ENCODE data around the gene MAD2L1BP.

Gene MAD2L1BP

DNA sequence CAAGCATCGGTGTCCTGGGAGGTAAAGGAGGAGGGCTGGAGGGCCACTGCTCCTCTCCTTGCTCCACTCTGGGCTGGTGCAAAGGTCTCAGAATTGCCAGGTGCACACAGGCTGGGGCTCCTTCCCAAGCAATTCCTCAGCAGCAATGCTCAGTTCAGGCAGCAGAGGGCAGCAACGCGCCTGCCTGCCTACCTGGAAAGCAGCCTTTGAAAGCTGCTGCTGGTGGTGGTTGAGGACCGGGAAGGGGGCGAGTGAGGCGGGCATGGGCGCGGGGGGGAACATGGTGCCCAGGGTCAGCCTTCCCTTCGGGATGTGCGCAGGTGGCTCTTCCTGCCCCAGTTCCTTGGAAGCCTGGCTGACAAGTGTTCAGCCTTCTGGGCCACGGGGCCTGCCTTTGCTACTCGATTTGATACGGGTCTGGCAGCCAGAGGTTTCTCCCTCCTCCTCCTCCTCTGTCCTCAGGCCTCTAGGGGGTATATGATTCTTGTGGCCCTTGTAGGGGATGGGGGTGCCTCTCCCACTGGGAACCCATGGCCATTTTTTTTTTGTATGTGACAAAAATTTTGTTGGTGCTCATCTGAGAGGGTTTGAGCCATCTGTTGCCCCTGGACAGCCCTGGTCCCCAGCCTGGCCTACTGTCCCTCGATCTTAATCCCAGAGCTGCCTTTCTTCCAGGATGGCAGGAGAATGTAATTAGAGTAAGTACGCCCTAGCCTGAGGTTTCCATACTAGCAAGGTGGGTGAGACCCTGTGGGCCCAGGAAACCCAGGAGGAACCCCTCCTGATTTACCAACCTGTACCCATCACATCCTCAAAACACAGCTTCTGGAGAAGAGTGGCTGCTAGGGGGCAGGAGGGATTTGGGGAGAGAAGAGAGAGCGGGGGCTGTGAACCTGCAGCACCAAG is 31.9 kb downstream of the MAD2L1BP start:
- DNase-seq = peak; percentile 57

DNA sequence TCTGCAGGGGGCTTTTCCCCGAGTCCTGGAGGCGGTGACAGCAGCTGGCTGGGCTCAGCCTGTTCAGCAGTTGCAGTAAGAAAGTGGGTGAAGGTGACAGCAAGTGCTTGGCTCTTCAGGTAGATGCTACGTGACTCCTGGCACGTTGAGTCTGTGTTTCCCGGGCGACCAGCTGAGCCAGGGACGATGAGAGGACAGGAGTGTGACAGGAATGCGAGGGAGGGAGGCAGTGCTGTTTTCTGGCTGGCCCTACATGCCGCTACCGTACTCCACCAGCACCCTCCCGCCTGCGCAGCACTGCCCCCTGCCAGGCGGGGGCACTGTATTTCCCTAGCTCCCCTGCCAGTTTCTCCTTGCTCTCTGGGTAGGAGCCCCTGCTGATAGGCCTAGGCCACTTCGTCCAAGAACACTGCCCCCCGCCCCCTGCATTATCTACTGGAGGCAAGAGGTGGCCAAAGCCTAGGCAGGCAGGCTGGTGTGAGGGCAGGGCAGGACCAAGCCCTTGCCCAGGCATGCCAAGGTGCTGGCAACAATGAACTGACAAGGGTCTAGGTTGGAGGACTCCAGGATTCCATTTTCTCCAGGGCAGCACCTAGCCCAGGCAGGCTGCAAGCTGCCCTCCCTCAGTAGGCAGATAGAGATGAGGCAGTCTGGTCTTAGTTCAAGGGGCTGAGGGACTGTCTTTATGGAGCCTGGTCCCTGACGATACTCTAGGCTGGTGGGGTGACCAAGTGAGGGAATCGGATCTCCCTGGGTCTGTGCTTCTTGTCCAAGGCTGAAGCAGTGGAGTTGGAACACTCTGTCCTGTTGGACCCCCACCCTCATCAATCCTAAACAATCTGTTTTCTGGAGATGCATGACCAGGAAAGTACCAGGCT is 32.8 kb downstream of the MAD2L1BP start:
- DNase-seq = peak; percentile 81

DNA sequence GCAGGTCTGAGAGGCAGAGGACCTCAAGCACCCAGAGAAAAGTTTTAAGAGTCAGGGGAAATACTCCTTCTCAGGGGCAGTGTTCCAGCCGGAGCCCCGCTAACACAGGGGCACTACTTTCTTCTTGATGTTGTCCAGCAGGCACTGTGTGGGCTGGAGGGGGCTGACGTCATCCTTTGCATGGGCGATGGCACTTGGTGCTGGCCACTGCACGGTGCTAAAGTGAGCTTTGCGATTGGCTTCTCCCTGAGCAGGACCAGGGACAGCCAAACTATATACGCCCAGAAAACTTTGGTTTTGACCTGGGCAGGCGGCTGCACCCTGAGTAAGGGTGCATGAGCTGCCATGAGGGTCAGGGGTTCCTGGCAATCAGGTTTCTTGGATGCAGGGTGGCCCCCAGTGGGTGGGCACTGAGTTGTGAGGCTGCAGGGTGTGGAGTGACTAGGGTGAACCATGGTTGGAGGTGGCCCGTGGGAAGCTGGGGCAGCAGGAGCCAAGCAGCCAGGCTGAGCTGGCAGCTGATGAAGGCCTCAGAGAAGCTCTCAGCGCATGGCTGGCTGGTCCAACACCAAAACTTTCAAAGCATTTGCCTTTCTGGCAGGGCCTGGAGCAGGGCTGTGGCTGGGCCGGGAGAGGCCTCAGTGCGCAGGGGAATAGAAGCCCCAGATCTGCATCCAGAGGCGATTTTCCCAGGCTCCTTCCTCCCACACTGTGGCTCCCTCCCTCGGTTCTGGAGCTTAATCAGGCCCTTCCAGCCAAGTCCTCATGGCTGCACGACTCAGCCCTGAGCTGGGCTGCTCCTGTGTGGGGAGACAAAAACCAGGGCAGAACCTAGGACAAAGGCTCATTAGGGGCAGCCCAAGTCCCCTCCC is 33.6 kb downstream of the MAD2L1BP start:
- no peak for DNase-seq

DNA sequence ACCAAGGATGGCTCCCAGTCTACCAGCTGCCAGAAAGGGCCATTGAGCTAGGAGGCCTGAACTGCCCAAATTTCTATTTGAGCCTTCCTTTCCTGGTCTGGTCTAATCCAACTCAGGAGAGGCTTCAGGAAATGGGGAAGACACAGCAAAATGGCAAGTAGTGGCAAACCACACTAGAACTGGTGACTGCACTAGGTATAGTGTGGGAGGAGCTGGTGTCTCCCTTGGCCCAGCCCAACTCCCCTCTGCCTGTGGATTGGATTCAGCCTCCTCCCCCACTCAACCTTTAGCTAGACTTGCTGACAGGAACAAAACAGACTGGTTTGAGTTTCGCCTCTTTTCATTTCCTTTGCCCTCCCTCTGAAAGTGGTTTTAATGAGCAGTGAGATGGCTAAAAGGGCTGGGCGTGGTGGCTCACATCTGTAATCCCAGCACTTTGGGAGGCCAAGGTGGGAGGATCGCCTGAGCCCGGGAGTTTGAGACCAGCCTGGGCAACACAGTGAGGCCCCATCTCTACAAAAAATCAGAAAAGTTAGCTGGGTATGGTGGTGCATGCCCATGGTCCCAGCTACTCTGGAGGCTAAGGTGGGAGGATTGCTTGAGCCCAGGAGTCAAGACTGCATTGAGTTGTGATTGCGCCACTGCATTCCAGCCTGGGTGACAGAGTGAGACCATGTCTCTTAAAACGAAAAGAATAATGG is 34.4 kb downstream of the MAD2L1BP start:
- no peak for DNase-seq

DNA sequence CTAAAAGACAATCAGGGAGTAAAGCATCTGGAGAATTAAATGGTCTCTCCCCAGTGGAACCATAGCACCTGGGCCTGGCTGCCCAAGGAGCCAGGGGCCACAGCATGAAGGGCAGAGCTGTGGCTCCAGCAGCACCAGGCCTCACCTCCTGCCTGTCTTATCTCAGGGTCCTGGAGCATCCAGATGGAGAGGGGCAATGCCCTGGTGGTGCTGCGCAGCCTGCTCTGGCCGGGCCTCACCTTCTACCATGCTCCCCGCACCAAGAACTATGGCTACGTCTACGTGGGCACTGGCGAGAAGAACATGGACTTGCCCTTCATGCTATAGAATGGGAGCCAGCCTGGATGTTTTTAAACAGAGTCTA is 35.0 kb downstream of the MAD2L1BP start:
- no peak for DNase-seq

DNA sequence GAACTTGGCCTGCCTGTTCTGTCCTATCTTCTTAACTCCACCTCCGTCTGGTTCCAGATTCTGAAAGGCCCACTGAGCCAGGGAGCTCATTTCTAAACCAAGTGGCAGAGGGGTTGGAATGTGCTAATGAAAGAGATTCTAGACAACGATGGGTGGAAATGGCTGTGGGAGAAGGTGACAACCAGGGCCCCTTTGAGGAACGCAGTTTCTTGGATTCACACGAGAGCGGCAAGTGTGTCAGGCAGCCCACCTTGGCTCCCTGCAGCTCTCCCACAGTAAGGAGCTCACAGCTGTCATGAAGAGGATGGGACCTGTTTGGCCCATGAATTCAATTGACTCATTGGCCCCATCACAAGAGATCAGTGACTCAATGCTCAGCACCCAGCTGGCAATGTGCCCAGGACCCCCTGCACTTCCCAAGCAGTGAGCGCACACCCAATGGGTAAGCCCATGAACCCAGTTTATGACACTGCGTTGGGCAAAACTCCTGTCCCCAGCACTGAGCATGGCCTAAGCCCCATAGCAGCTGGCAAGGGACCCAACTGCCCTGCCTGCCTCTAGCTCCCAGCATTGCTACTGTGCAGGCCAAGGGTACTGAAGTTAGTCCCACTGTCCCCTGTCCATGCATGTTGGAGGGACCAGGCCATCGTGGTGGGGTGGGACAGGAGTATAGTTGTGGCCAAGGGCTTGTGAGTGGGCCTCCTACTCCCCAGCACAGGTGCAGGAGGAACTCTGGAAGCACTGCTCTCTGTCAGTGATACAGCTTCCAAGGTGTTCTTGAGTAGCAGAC is 35.6 kb downstream of the MAD2L1BP start:
- no peak for DNase-seq

DNA sequence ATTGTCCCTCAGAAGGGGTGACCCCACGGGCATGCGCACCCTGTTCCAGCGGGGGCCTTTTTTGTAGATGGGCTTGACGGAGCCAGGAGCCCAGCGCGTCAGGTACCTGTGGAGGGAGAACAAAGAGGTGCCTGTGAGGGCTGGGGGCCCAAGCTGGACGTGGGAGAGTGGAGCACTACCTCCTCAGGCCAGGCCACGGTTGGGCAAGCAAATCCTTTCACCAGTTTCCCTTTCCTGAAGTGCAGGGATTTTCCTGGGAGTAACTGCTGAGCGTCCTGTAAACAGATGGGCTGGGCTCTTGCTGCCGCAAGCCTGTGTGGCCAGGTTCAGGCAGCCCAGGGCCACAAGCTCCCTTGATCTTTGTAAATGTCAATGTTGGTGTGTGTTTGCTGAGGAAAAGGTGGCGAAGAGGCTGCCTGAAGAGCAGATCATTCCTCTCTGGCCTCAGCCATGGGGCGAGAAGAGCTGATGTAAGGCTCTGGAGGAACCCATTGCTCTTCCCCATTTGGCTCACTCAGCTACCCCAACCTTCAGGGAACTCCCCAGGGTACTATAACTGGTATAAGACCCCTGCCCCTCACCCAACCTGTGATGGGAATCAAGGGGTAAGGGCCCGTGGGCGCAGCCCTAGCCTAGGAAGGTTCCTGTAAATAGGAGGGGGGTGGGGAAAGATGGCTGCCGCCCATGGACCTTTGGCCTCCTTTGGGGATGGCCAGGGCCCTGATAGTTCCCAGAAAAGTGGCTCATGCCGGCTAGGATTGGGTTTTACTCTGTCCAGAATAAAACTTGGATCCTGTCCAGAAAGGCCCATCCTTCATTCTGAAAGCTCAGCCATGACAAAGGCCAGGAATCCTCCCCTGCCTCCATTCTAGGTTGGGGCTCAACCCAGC is 36.4 kb downstream of the MAD2L1BP start:
- DNase-seq = no peak

DNA sequence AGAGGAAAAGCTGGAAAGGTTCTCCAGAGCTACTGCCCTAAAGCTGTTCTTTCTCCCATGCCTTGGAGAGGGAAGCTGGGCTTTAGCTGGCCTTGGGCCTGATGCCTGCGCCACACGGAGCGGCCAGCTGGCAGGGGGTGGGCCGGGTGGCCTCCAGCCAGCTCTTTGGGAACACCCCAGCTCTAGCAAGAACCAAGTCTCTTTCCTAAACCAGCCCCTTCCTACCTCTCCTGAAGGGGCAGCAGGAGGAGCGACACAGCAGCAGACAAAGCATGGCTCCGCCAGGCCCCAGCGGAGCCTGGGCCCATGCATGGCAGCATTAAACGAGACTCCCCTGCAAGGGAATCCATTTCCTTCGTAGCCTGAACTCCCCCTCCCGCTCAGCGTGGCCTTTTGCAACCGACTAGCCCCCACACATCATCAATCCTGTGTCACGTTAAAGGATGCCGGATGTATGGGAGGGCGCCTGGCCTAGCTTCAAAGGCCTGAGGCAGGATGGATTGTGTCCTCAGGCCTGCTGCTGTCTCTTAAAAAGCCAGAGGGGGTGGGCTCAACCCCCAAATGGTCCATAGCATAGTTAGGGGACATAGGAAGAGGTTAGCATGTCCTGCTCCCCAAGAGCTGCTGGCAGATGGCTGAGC is 37.9 kb downstream of the MAD2L1BP start:
- DNase-seq = no peak

DNA sequence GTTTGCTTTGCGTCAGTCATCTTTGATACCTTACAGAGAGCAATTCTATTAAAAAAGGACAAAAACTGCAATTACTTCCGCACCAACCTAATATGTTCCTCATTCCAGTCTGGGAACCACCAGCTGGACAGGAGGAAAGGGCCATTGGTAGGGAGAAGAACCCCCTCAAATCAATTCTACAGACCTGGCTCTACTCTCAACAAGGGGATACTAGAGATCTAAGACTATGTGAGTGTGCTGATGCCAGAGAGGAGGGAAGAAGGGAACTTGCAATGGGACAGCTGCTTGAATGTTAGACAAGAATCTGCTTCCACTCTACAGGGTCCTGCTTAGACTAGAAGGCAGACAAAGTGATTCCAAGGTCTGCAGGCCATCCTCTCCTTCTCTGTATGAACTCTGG is 38.7 kb downstream of the MAD2L1BP start:
- no peak for DNase-seq

DNA sequence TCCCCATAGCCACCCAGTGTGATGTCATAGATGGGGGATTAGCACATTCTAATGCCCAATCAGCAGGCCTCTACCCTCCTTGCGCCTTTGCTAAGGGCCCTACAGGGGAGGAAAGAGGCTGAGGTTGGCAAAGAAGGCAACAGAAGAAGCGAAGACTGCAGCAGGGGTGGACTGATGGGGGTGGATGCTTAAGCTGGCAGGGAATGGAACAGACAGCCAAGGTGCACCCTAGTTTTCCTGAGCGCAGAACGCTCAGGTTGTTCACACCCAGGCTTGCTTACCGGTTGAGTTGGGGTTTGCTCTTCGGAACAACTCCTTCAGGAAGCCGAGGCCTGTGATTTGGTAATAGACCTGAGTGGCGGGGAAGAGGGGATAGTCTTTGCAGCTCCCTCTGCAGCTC is 39.3 kb downstream of the MAD2L1BP start:
- no peak for DNase-seq

DNA sequence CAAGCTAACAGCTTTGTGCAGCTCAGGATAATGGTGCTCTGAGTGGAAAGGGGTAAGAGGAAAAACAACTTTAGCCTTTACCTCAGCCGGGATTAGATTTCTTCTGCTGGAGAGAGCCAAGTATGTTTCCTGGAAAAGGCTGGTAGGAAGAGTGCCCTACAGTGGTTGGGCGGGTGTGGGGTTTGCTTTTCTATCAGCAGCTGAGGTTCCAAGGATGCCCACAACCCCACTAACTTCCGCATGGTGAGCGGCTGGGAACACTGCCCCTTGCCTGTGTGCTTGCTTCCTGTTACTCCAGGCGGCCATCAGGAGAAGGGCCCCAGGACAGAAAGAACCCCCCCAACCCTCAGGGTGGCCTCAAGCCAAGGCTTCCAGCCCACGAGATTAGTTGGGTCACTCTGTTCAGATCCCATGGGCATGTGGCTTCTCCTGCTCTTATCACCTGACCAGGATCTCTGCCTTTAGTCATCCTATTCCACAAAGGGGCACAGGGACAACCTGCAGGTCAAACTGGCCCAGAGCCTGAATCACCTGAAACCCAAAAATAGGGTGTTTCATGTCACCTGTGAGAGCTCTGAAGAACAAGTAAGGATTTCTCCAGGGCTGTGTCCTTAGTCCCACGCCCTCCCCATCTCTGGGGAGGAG is 41.4 kb downstream of the MAD2L1BP start:
- DNase-seq = no peak

DNA sequence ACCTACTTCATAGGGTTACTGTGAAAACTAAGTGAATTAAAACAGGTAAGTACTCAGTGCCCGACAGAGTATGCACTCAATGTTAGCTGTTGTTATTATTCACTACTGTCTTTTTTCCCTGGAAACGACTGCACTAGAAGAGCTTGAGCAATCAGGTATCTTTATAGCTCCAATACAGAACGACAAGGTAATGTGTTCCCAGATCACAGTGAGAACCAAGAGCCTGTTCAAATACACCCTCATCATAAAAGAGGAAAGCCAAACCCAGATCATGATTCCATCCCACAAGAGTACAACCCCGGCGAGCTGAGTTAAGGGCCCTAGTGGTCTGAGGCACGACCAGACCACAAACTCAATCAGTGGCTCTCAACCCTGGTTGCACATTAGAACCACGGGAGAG is 42.1 kb downstream of the MAD2L1BP start:
- DNase-seq = no peak

DNA sequence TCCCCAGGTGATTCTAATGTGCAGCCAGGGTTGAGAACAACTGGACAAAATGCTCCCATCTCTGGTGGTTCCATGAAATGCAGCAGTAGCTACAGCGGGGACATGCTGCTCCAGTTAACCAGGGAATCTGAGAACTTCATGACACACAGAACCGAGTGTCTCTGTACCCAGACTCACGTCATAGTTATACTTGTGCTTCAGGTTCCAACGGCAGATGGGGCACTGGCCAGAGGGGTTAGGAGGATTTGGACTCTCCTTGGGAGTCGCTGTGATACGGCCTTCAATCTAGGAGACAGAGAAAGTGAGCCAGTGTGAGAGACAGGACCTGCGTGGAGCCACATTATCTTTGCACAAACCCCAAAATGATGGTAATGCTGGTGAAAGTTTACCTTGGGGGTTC is 42.7 kb downstream of the MAD2L1BP start:
- DNase-seq = no peak

DNA sequence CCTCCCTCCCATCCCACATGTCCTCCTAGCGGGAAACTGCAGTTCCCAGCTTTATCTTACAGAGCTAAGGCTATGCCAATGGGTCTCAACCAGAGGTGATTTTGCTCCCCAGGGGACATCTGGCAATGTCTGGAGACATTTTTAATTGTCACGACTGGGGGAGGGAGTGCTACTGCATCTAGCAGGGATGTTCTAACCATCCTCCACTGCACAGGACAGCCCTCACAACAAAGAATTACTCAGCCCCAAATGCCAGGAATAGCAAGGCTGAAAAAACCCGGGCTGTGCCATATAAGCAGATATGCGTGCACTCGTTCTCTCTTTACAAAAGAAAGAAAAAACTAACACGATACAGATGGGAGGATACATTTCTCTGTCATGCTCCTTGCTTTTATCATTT is 43.4 kb downstream of the MAD2L1BP start:
- DNase-seq = no peak

DNA sequence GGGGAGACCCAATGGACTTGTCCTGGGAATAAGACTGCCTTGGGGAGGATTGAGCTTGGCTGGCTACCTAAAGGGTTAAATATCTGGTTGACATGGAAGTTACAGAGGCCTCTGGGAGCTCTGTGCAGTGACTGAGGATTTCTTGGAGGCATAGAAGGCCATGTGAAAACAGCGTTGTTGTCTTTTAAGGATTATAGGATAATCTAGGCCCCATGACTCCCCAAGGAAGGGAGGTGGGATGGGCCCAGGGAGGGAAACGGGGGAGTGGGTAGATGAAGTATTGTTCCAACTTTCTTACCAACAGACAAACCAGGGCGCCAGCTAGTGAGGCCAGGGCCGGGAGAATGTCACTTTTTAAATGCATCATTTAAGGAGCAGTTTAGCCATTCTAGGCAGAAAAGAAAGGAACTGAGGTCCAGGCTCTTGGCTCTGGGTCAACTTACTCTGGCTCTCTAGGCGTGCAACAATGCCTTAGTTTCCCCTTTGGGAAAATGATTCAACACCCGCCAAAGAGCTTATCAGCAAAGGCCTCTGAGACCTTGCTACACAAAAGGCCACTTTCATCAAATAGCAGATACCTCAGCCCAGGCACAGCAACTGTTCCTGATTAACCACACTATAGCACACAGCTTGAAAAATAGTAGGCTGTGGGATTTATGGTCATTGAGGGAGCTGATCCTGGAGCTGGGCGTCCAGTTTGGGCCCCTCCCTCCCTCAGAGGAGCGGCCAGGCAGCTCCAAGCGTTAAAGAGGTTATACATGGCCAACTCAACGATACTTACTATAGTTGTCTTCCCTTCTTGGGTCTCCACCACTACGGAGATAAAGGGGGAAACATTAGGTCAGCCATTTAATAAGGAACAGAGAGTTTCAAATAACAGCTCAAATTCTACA is 44.9 kb downstream of the MAD2L1BP start:
- DNase-seq = no peak

DNA sequence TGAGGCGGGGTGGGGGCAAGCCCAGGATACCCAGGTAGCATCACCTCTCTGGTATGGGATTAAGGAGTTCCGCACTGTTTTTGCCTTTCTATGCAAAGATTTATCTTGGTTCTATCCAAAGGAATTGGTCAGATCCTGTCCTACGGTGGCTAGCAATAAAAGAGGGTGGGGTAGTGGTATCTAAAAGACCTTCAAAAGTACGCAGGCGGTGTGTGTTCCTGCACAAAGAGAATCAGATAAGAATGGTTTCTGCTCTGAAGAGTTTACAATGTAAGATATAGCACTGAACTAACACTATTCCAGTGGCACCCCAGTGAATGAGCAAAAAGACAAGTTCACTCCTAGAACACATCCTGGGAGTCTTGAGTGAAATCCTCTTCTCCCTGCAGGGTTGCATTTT is 45.7 kb downstream of the MAD2L1BP start:
- DNase-seq = no peak

DNA sequence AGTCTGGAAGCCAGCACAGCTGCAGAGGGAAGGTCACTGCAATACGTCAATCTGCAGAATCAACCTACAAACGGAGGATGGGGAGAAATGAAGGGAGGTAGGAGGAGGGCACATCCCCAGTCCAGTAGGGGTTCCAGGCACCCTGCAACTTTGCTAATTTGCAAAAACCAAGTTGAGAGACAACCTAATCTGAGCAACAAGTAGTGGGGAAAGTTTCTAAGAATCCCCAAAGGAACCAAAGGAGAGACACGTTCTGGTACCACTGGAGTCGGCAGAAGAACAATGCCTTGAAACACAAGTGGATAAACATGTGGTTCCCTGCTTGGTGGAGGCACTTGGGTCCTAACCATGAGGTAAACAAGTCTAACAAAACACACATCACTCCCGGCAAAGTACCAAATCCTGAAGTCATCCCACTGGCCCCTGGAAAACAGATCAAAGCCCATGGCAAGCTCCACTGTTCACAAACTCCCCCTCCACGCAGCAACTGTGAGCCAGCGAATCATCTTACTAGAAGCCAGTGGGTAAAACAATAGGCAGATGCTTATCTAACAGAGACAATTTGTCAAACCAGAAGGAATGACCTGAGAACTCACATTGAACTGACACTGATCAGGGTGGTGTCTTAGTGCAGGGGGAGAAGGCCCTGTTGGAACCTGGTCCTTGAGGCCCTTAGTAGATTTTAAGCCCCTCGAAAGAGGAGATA is 47.2 kb downstream of the MAD2L1BP start:
- DNase-seq = no peak

All from DMS79 (cell line).